A549 (cell line): ENCODE results near the gene PLPP6. TPM values are rescaled to one million over a fixed set of nuclear protein-coding genes. Genes with fewer than 3 reads are reported as not detected.

Source experiments
- ATAC-seq, 2 experiments: fragments of 200-7000 bp in 1 of 2; fragments of >200 bp in 1 of 2; cut with Nextera tagmentation in 1 of 2; cut with Tn5 transposase in 1 of 2; 3 replicates each; pipeline versions ENCODE4 v1.8.0 to v1.9.1; 2018 to 2020; ENCODE audit warnings: mild to moderate bottlenecking in 1 of 2, moderate library complexity in 1 of 2
- CTCF ChIA-PET: fragments of 300-600 bp; sonication (Branson Sonifier 250); formaldehyde crosslinking; extraction: SDS; loops from one replicate; lab custom pipeline; 2021; ENCODE audit warnings: antibody characterized with exemption, inconsistent platforms; lab: Yijun Ruan, JAX
- POLR2A ChIA-PET: fragments of 350-600 bp; formaldehyde crosslinking; extraction: SDS; loops from one replicate; lab custom pipeline; 2021; ENCODE audit warnings: antibody characterized with exemption, inconsistent platforms; lab: Yijun Ruan, JAX
- DNase-seq, 2 experiments: peaks; one replicate each; pipeline versions ENCODE4 v3.0.0 to v3.0.0-alpha.2; 2011 to 2016; ENCODE audit warnings: low read depth in 1 of 2, low spot score in 1 of 2
- FAIRE-seq: peaks from 2 replicates; lab custom pipeline; 2011; peaks lifted over from hg19 to GRCh38; lab: Jason Lieb, UNC
- H3K27ac ChIP-seq, 2 experiments: fragments of >200 bp; sonication (Bioruptor Twin); formaldehyde crosslinking; 3 replicates each; pipeline ENCODE4 v1.5.1; 2016 to 2017
- H3K4me1 ChIP-seq: fragments of >200 bp; sonication (Bioruptor Twin); formaldehyde crosslinking; 3 replicates; pipeline ENCODE4 v1.6.1; 2016
- H3K4me2 ChIP-seq: fragments of >200 bp; sonication (Bioruptor Twin); formaldehyde crosslinking; 3 replicates; pipeline ENCODE4 v1.6.1; 2016
- H3K4me3 ChIP-seq: fragments of >200 bp; sonication (Bioruptor Twin); formaldehyde crosslinking; 3 replicates; pipeline ENCODE4 v1.5.1; 2016
- H3K9me3 ChIP-seq: fragments of >200 bp; sonication (Bioruptor Twin); formaldehyde crosslinking; 3 replicates; pipeline ENCODE4 v1.6.1; 2016
- ATOH8 ChIP-seq: fragments of 250-450 bp; sonication (Bioruptor Pico); IDR thresholded peaks from 2 replicates; pipeline ENCODE4 v1.5.0; 2020; ENCODE audit warnings: low read depth, mild to moderate bottlenecking, moderate library complexity
- CEBPB ChIP-seq, 2 experiments: fragments of >200 bp in 1 of 2; sonication (Bioruptor Twin) in 1 of 2; formaldehyde crosslinking in 1 of 2; IDR thresholded peaks; 2 replicates each; pipeline ENCODE4 v1.6.1; 2012 to 2016
- CHD4 ChIP-seq: fragments of 200-600 bp; sonication (generic); IDR thresholded peaks from 2 replicates; pipeline ENCODE4 v1.6.1; 2016; ENCODE audit warnings: antibody characterized with exemption, mild to moderate bottlenecking, borderline replicate concordance
- EHF ChIP-seq: fragments of 250-450 bp; sonication (Bioruptor Pico); IDR thresholded peaks from 2 replicates; pipeline ENCODE4 v1.5.0; 2020; ENCODE audit warnings: mild to moderate bottlenecking
- ESRRA ChIP-seq: fragments of 150-350 bp; IDR thresholded peaks from 2 replicates; pipeline ENCODE4 v1.6.1; 2014; ENCODE audit warnings: mild to moderate bottlenecking, low read length, borderline replicate concordance
- FOSL2 ChIP-seq, 2 experiments: fragments of 450-650 bp in 1 of 2; fragments of >200 bp in 1 of 2; sonication (Bioruptor Twin) in 1 of 2; formaldehyde crosslinking; IDR thresholded peaks; 2 replicates each; pipeline versions ENCODE4 v1.5.0 to v1.6.1; 2016 to 2020; ENCODE audit warnings: mild to moderate bottlenecking in 1 of 2, moderate library complexity in 1 of 2
- FOXS1 ChIP-seq: fragments of 250-450 bp; sonication (Bioruptor Pico); IDR thresholded peaks from 2 replicates; pipeline ENCODE4 v1.5.0; 2020; ENCODE audit warnings: mild to moderate bottlenecking, moderate library complexity
- HES2 ChIP-seq: fragments of >200 bp; sonication (Bioruptor Twin); formaldehyde crosslinking; IDR thresholded peaks from 2 replicates; pipeline ENCODE4 v1.6.1; 2016
- HEYL ChIP-seq: fragments of 250-450 bp; sonication (Bioruptor Pico); IDR thresholded peaks from 2 replicates; pipeline ENCODE4 v1.8.0; 2021; ENCODE audit warnings: mild to moderate bottlenecking, moderate library complexity
- HOXA7 ChIP-seq: fragments of 250-450 bp; sonication (Bioruptor Pico); IDR thresholded peaks from 2 replicates; pipeline ENCODE4 v1.5.0; 2020; ENCODE audit warnings: mild to moderate bottlenecking, moderate library complexity
- HOXB13 ChIP-seq: fragments of 250-450 bp; sonication (Bioruptor Pico); IDR thresholded peaks from 2 replicates; pipeline ENCODE4 v1.5.0; 2020; ENCODE audit warnings: low read depth, mild to moderate bottlenecking, moderate library complexity
- JUNB ChIP-seq: fragments of >200 bp; sonication (Bioruptor Twin); formaldehyde crosslinking; IDR thresholded peaks from 2 replicates; pipeline ENCODE4 v1.6.1; 2016
- KDM1A ChIP-seq: fragments of 200-600 bp; sonication (generic); IDR thresholded peaks from 2 replicates; pipeline ENCODE4 v1.6.1; 2016; ENCODE audit warnings: low read depth, mild to moderate bottlenecking
- KDM5A ChIP-seq: fragments of 200-600 bp; sonication (generic); IDR thresholded peaks from 2 replicates; pipeline ENCODE4 v1.6.1; 2016; ENCODE audit warnings: antibody characterized with exemption, mild to moderate bottlenecking
- MAZ ChIP-seq: fragments of 150-350 bp; IDR thresholded peaks from 2 replicates; pipeline ENCODE4 v1.6.1; 2014; ENCODE audit warnings: antibody characterized with exemption, low read depth, low read length, borderline replicate concordance
- NFE2L2 ChIP-seq: fragments of 150-350 bp; conservative IDR thresholded peaks from 2 replicates; pipeline ENCODE4 v1.6.1; 2014; ENCODE audit warnings: low read length
- POLR2AphosphoS2 ChIP-seq: conservative IDR thresholded peaks from 2 replicates; pipeline ENCODE4 v1.6.1; 2012; ENCODE audit warnings: low read length, improper control_type of control experiment, inconsistent platforms
- RARB ChIP-seq: fragments of 250-450 bp; sonication (Bioruptor Pico); IDR thresholded peaks from 2 replicates; pipeline ENCODE4 v1.8.0; 2021; ENCODE audit warnings: mild to moderate bottlenecking, moderate library complexity
- RCOR1 ChIP-seq: fragments of 150-350 bp; IDR thresholded peaks from 2 replicates; pipeline ENCODE4 v1.6.1; 2014; ENCODE audit warnings: antibody characterized with exemption, low read length, low read depth
- SMC3 ChIP-seq: fragments of >200 bp; sonication (Bioruptor Twin); formaldehyde crosslinking; IDR thresholded peaks from 3 replicates; pipeline ENCODE4 v1.6.1; 2018; ENCODE audit warnings: inconsistent platforms
- ZNF302 ChIP-seq: fragments of 250-450 bp; sonication (Bioruptor Pico); IDR thresholded peaks from 2 replicates; pipeline ENCODE4 v1.9.0; 2021; ENCODE audit warnings: inconsistent platforms, mild to moderate bottlenecking, moderate library complexity
- ZSCAN20 ChIP-seq: fragments of 250-450 bp; sonication (Bioruptor Pico); IDR thresholded peaks from 2 replicates; pipeline ENCODE4 v1.8.0; 2022; ENCODE audit warnings: mild to moderate bottlenecking, moderate library complexity
- WGBS: methylation state at CpG from one replicate; pipeline ENCODE4 v1.1.6; 2017; ENCODE audit errors: missing lambda C conversion rate; 5-methylcytosine and 5-hydroxymethylcytosine counted together
- polyA plus RNA-seq, 4 experiments: library from polyadenylated mRNA; depleted of rRNA in 3 of 4; stranded (reverse); fragments of >200 nt; fragmentation: RNase III in 1 of 4; extraction: RNeasy Plus Mini Kit Qiagen cat#74134 plus additional on column Dnase treatment in 1 of 4; gene quantifications; 2 replicates in 3 of 4; 3 replicates in 1 of 4; pipeline ENCODE4 v1.2.3, GENCODE V29; 2011 to 2017
- TF ChIP-seq, protein P1 (sequence below): IDR thresholded peaks from 2 replicates; pipeline ENCODE4 v1.6.1; 2012
- TF ChIP-seq, protein P2 (sequence below): fragments of 250-450 bp; sonication (Bioruptor Pico); IDR thresholded peaks from 2 replicates; pipeline ENCODE4 v1.5.0; 2021; ENCODE audit warnings: mild to moderate bottlenecking, moderate library complexity, borderline replicate concordance

PLPP6 gene
- polyA plus RNA-seq, 2 of the 4 experiments (the other 2 are of a cell fraction): 11.2 to 13.5 TPM

GRCh38 chr9:4666042-4666699 lies 4.1 kb downstream of the PLPP6 start, which contains the start of gene SPATA6L (continued):
- TF ChIP-seq JUNB: no peak
- no peak for TF ChIP-seq NFE2L2
- TF ChIP-seq, all 56 proteins: peak for 9

DNA sequence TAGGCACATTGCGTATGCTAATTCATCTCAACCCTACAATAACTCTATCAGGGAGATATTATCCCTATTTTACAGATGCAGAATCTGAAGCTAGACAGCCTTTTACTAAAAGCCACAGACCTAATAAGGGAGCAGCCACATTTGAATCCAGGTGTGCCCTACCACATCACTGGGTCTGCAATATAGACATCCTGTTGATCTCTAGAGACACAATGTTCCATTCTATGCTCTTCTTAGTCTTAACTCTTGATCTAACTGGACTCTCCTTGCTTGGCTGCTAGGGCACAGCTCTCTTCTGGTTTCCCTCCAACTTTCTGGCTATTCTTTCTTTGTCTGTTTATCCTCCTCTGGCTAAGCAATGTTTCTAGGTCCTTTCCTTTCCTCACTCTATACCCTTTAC lies 5.6 kb downstream of the PLPP6 start:
- Histone ChIP-seq H3K4me1 (peaks cover 30% of the 10 kb centered on the region), H3K4me3 (no peak overlapping the region), H3K4me2 (no peak overlapping the region), H3K9me3 (no peaks in the 10 kb centered on the region), H3K27ac (no peak overlapping the region)
- no peak for ATAC-seq
- POLR2A ChIA-PET: no interaction called here
- 96% methylated on average over 1 of the region's 1 CpG for WGBS
- TF ChIP-seq, protein P1, sequence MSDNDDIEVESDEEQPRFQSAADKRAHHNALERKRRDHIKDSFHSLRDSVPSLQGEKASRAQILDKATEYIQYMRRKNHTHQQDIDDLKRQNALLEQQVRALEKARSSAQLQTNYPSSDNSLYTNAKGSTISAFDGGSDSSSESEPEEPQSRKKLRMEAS: no peak
- TF ChIP-seq ZNF302 (no peak), CEBPB (IDR thresholded peaks at IDR 0.05) (no peak), KDM5A (no peak), CHD4 (no peak), FOSL2 (IDR thresholded peaks at IDR 0.05) (no peak), FOSL2 (CRISPR knock-in tag; IDR thresholded peaks at IDR 0.05) (no peak), HEYL (CRISPR knock-in tag) (no peak), ZSCAN20 (CRISPR knock-in tag) (no peak), FOXS1 (no peak), RARB (CRISPR knock-in tag) (no peak), HOXA7 (CRISPR knock-in tag) (no peak)
- TF ChIP-seq, protein P2, sequence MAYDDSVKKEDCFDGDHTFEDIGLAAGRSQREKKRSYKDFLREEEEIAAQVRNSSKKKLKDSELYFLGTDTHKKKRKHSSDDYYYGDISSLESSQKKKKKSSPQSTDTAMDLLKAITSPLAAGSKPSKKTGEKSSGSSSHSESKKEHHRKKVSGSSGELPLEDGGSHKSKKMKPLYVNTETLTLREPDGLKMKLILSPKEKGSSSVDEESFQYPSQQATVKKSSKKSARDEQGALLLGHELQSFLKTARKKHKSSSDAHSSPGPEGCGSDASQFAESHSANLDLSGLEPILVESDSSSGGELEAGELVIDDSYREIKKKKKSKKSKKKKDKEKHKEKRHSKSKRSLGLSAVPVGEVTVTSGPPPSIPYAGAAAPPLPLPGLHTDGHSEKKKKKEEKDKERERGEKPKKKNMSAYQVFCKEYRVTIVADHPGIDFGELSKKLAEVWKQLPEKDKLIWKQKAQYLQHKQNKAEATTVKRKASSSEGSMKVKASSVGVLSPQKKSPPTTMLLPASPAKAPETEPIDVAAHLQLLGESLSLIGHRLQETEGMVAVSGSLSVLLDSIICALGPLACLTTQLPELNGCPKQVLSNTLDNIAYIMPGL (CRISPR knock-in tag): no peak
- CTCF ChIA-PET: interaction anchor here (0.5 to 0.8 kb wide), 2 partner anchors 23 to 198 kb away, joined by 3 read pairs; no protein-coding TSS in a partner anchor
- no peak for FAIRE-seq
- DNase-seq: no peak

DNA sequence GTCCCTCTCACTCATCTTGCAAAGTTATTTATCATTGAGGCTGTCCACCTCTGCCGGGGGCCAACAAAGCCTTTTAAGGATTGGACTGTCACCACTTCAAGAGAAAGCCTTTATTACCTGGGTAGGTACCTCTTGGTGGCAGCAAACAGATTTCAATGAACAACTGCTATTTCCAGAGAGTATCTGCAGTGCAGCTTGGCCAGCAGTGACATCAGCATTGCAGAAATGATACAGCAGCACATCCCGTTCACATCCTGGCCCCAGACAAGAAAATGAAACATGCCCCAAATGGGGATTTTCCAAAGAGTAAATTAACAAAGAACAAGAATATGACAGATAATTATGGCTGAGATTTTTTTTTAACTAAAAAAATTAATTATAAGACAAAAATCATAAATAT lies 6.5 kb downstream of the PLPP6 start:
- FAIRE-seq (no peak), DNase-seq (no peak), ATAC-seq (no peak)
- Histone ChIP-seq H3K4me1 (peaks cover 21% of the 10 kb centered on the region), H3K4me3 (no peak overlapping the region), H3K4me2 (no peak overlapping the region), H3K9me3 (no peaks in the 10 kb centered on the region), H3K27ac (no peak overlapping the region)
- no peak for TF ChIP-seq KDM1A
- TF ChIP-seq POLR2AphosphoS2: no peak
- no peak for TF ChIP-seq RARB (CRISPR knock-in tag)
- no peak for TF ChIP-seq RCOR1
- no peak for TF ChIP-seq SMC3
- no peak for TF ChIP-seq HOXB13 (CRISPR knock-in tag)
- no peak for TF ChIP-seq ESRRA
- no peak for TF ChIP-seq CEBPB (IDR thresholded peaks at IDR 0.05)
- TF ChIP-seq ATOH8 (CRISPR knock-in tag): no peak
- no peak for TF ChIP-seq MAZ
- TF ChIP-seq EHF (CRISPR knock-in tag): no peak
- no peak for TF ChIP-seq HES2
- 58% methylated on average over 2 of the region's 2 CpGs for WGBS
- ChIA-PET CTCF (no interaction called here), POLR2A (no interaction called here)
